PC-9 (cell line): ENCODE results near the gene LBX2. TPM values are rescaled to one million over a fixed set of nuclear protein-coding genes. Genes with fewer than 3 reads are reported as not detected.

Experiments used
- BruUV-seq: library from RNA; stranded (reverse); fragments of 400-500 nt; replicated peaks from 2 replicates; lab custom pipeline; 2021; lab: Mats Ljungman, UMichigan
- CTCF ChIA-PET: fragments of 300-600 bp; sonication (Branson Sonifier 250); formaldehyde crosslinking; loops from one replicate; lab custom pipeline; 2022; ENCODE audit warnings: antibody characterized with exemption; lab: Charles Lee
- POLR2A ChIA-PET: fragments of 300-600 bp; sonication (Branson Sonifier 250); formaldehyde crosslinking; loops from one replicate; lab custom pipeline; 2022; ENCODE audit warnings: antibody characterized with exemption; ENCODE audit not compliant: unreplicated experiment; lab: Charles Lee
- DNase-seq, 2 experiments: peaks; one replicate each; pipeline versions ENCODE4 v3.0.0 to v3.0.0-alpha.2; 2015 to 2022; ENCODE audit warnings: mixed read lengths in 1 of 2
- H2AFZ ChIP-seq: fragments of 200-600 bp; sonication (generic); 2 replicates; pipeline ENCODE4 v1.8.1; 2017; ENCODE audit warnings: antibody characterized with exemption
- H3F3A ChIP-seq: fragments of 200-600 bp; sonication (generic); 2 replicates; pipeline ENCODE4 v1.8.1; 2017; ENCODE audit warnings: antibody characterized with exemption, mild to moderate bottlenecking, low read depth; ENCODE audit not compliant: insufficient read depth
- H3K27ac ChIP-seq: fragments of 200-600 bp; sonication (generic); 2 replicates; pipeline ENCODE4 v1.6.1; 2016; ENCODE audit warnings: mixed run types
- H3K27me3 ChIP-seq: fragments of 200-600 bp; sonication (generic); 2 replicates; pipeline ENCODE4 v1.6.1; 2016; ENCODE audit warnings: low read depth, mixed run types; ENCODE audit not compliant: insufficient read depth
- H3K36me3 ChIP-seq: fragments of 200-600 bp; sonication (generic); 2 replicates; pipeline ENCODE4 v1.6.1; 2016; ENCODE audit warnings: low read depth, mixed run types
- H3K4me1 ChIP-seq: fragments of 200-600 bp; sonication (generic); replicated peaks from 2 replicates; pipeline ENCODE4 v1.6.1; 2016; ENCODE audit warnings: mixed run types; ENCODE audit not compliant: insufficient read depth
- H3K4me2 ChIP-seq: fragments of 200-600 bp; sonication (generic); 2 replicates; pipeline ENCODE4 v1.6.1; 2017; ENCODE audit warnings: mixed run types
- H3K4me3 ChIP-seq: fragments of 200-600 bp; sonication (generic); 2 replicates; pipeline ENCODE4 v1.6.1; 2016; ENCODE audit warnings: mixed run types
- H3K79me2 ChIP-seq: fragments of 200-600 bp; sonication (generic); 2 replicates; pipeline ENCODE4 v1.6.1; 2017; ENCODE audit warnings: low read depth, mixed run types
- H3K9me2 ChIP-seq: fragments of 200-600 bp; sonication (generic); 2 replicates; pipeline ENCODE4 v1.8.1; 2017; ENCODE audit warnings: mild to moderate bottlenecking; ENCODE audit not compliant: insufficient read depth
- H3K9me3 ChIP-seq: fragments of 200-600 bp; sonication (generic); 2 replicates; pipeline ENCODE4 v1.8.1; 2016; ENCODE audit warnings: low read depth; ENCODE audit not compliant: insufficient read depth
- H4K20me1 ChIP-seq: fragments of 200-600 bp; sonication (generic); 2 replicates; pipeline ENCODE4 v1.8.1; 2017; ENCODE audit not compliant: insufficient read depth
- CTCF ChIP-seq: fragments of 200-600 bp; sonication (generic); conservative IDR thresholded peaks from 2 replicates; pipeline ENCODE4 v1.6.1; 2017; ENCODE audit warnings: mixed run types, antibody characterized with exemption, mild to moderate bottlenecking, moderate library complexity
- EZH2 ChIP-seq: fragments of 200-600 bp; sonication (generic); IDR thresholded peaks from 2 replicates; pipeline ENCODE4 v1.8.0; 2017; ENCODE audit warnings: antibody characterized with exemption, low read depth
- intact Hi-C: fragments of 100-400 bp; cut with micrococcal nuclease; formaldehyde crosslinking; loops from one replicate; pipeline ENCODE4 v1.10.0; 2022; ENCODE audit not compliant: unreplicated experiment
- total RNA-seq: library from RNA; stranded (reverse); gene quantifications from 2 replicates; pipeline ENCODE4 v1.2.3, GENCODE V29; 2021

Gene LBX2
- total RNA-seq, 1 experiment from 2014 or later, result 0.76 TPM

GRCh38 chr2:74515981-74516633 is 16.7 kb upstream of the LBX2 start:
- Histone ChIP-seq H3K79me2 (no peaks in the 10 kb centered on the region), H3K9me2 (no peaks in the 10 kb centered on the region), H3F3A (no peaks in the 10 kb centered on the region), H3K4me3 (no peak overlapping the region), H3K9me3 (no peaks in the 10 kb centered on the region), H3K4me2 (no peak overlapping the region), H3K4me1 (no peaks in the 10 kb centered on the region), H3K36me3 (no peaks in the 10 kb centered on the region), H4K20me1 (no peaks in the 10 kb centered on the region), H3K27ac (no peak overlapping the region), H2AFZ (no peak overlapping the region), H3K27me3 (no peaks in the 10 kb centered on the region)
- BruUV-seq, result no TSS peak
- ChIA-PET POLR2A (no interaction called here), CTCF (no interaction called here)
- TF ChIP-seq EZH2 (no peak), CTCF (no peak)
- intact Hi-C loops, result no loop called here
- no peak for DNase-seq

DNA sequence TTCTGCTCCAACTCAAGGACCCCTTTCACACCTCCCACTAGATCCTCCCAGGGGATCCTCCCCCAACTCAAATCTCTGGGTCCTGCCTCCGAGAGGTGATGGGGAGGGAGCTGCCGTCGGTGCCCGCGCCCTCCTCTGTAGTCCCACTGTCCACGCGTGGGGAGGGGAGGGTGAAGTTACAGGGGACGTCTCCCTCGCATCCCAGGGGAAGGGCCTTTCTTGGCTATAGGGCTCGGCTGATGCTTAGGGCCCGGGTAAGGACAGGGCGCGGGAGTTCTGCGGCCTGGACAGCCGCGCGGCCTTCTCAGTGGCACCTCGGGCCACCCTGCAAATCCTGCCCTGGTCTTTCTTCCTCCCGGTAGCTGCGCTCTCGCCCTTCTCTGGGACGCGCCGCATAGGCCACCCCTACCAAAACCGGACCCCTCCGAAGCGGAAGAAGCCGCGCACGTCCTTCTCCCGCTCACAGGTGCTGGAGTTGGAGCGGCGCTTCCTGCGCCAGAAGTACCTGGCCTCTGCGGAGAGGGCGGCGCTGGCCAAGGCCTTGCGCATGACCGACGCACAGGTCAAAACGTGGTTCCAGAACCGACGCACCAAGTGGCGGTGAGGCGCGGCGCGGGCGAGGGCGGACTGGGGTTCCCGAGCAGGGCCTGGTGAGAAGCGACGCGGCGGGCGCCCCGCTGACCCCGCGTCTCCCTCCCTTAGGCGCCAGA is 16.0 kb upstream of the LBX2 start:
- no peak overlapping the region for H2AFZ ChIP-seq
- no peaks in the 10 kb centered on the region for H3K9me3 ChIP-seq
- no peak for TF ChIP-seq EZH2
- no peak for TF ChIP-seq CTCF
- no peak overlapping the region for H3K27ac ChIP-seq
- intact Hi-C loops, result no loop called here
- no peak overlapping the region for H3K4me3 ChIP-seq
- BruUV-seq, result no TSS peak
- no peaks in the 10 kb centered on the region for H4K20me1 ChIP-seq
- ChIA-PET CTCF (no interaction called here), POLR2A (no interaction called here)
- H3K79me2 ChIP-seq, result no peaks in the 10 kb centered on the region
- no peaks in the 10 kb centered on the region for H3K36me3 ChIP-seq
- no peaks in the 10 kb centered on the region for H3K27me3 ChIP-seq
- H3F3A ChIP-seq, result no peaks in the 10 kb centered on the region
- H3K9me2 ChIP-seq, result no peaks in the 10 kb centered on the region
- H3K4me2 ChIP-seq, result no peak overlapping the region
- no peak for DNase-seq
- H3K4me1 ChIP-seq, result no peaks in the 10 kb centered on the region

- no peak for DNase-seq
Measured at GRCh38 chr2:74514368-74515270, 15.2 kb upstream of the LBX2 start, which contains the start of gene TLX2. Gene TLX2, plus strand, starts transcription at chr2:74514450. Its CDS starts 357 bp downstream, at chr2:74514807.

More at GRCh38 chr2:74514368-74515270, 15.2 kb upstream of the LBX2 start, which contains the start of gene TLX2:
- no peaks in the 10 kb centered on the region for H3K4me1 ChIP-seq
- POLR2A ChIA-PET, result no interaction called here
- intact Hi-C loops, result no loop called here
- no peaks in the 10 kb centered on the region for H3K36me3 ChIP-seq
- no peaks in the 10 kb centered on the region for H3K79me2 ChIP-seq
- TF ChIP-seq CTCF (no peak), EZH2 (no peak)
- no peak within 1 kb of the TSS for H3K27ac ChIP-seq
- CTCF ChIA-PET, result no interaction called here
- H3F3A ChIP-seq, result no peaks in the 10 kb centered on the region
- no peaks in the 10 kb centered on the region for H3K9me2 ChIP-seq
- H3K4me2 ChIP-seq, result no peak within 1 kb of the TSS
- no TSS peak for BruUV-seq
- H3K9me3 ChIP-seq, result no peaks in the 10 kb centered on the region
- no peaks in the 10 kb centered on the region for H4K20me1 ChIP-seq
- no peak within 1 kb of the TSS for H3K4me3 ChIP-seq
- no peak within 1 kb of the TSS for H2AFZ ChIP-seq
- no peaks in the 10 kb centered on the region for H3K27me3 ChIP-seq
